Measurements from ENCODE around the gene MACROD2. TPM values are rescaled to one million over a fixed set of nuclear protein-coding genes. Genes with fewer than 3 reads are reported as not detected.

MACROD2 gene
- total RNA-seq, 1 experiment from 2014 or later: 1.4 TPM

GRCh38 chr20:15692570-15692969 is 1697.3 kb downstream of the MACROD2 start:
- Histone ChIP-seq H3K36me3 (ENCODE audit: insufficient read depth, low read length, poor library complexity, severe bottlenecking) (no peaks in the 10 kb centered on the region), H3K9me3 (ENCODE audit: low read depth, low read length, poor library complexity, severe bottlenecking) (peaks cover 8% of the 10 kb centered on the region), H3K4me1 (ENCODE audit: insufficient read depth, low read length, poor library complexity, severe bottlenecking) (no peaks in the 10 kb centered on the region), H3K4me3 (ENCODE audit: low read depth, low read length, poor library complexity, severe bottlenecking) (no peak overlapping the region), H3K27ac (ENCODE audit: low read depth, low read length, poor library complexity, severe bottlenecking) (no peak overlapping the region), H3K27me3 (replicated peaks; ENCODE audit: insufficient read depth, low read depth, low read length, poor library complexity) (no peaks in the 10 kb centered on the region)
- ChIA-PET POLR2A (ENCODE audit: low non-redundant PET) (no interaction called here), CTCF (no interaction called here)
- no peak for TF ChIP-seq EZH2 (IDR thresholded peaks at IDR 0.05; ENCODE audit: borderline replicate concordance, low read depth, low read length, poor library complexity, severe bottlenecking)
- no peak for TF ChIP-seq CTCF (conservative IDR thresholded peaks at IDR 0.05; ENCODE audit: low read depth, low read length)
- intact Hi-C loops (cut with micrococcal nuclease; ENCODE audit: unreplicated experiment): loop anchor here (5.0 kb wide), 1 partner anchor 60 kb away; no protein-coding TSS in a partner anchor
- DNase-seq (ENCODE audit: low spot score): no peak
- no TSS peak for BruUV-seq (replicated peaks)

- no peaks in the 10 kb centered on the region for H3K27me3 ChIP-seq (replicated peaks; ENCODE audit: insufficient read depth, low read depth, low read length, poor library complexity)
- peaks cover 7% of the 10 kb centered on the region for H3K9me3 ChIP-seq (ENCODE audit: low read depth, low read length, poor library complexity, severe bottlenecking)
- no peak overlapping the region for H3K27ac ChIP-seq (ENCODE audit: low read depth, low read length, poor library complexity, severe bottlenecking)
- no peak overlapping the region for H3K4me3 ChIP-seq (ENCODE audit: low read depth, low read length, poor library complexity, severe bottlenecking)
- TF ChIP-seq CTCF (conservative IDR thresholded peaks at IDR 0.05; ENCODE audit: low read depth, low read length): no peak
- no peak for TF ChIP-seq EZH2 (IDR thresholded peaks at IDR 0.05; ENCODE audit: borderline replicate concordance, low read depth, low read length, poor library complexity, severe bottlenecking)
- no peaks in the 10 kb centered on the region for H3K36me3 ChIP-seq (ENCODE audit: insufficient read depth, low read length, poor library complexity, severe bottlenecking)
- CTCF ChIA-PET: no interaction called here
- no TSS peak for BruUV-seq (replicated peaks)
- no peak for DNase-seq (ENCODE audit: low spot score)
- POLR2A ChIA-PET (ENCODE audit: low non-redundant PET): no interaction called here
- intact Hi-C loops (cut with micrococcal nuclease; ENCODE audit: unreplicated experiment): no loop called here
- H3K4me1 ChIP-seq (ENCODE audit: insufficient read depth, low read length, poor library complexity, severe bottlenecking): no peaks in the 10 kb centered on the region
These were observed 1704.3 kb downstream of the MACROD2 start for GRCh38 chr20:15699431-15700146.

- intact Hi-C loops (cut with micrococcal nuclease; ENCODE audit: unreplicated experiment): no loop called here
- H3K27me3 ChIP-seq (replicated peaks; ENCODE audit: insufficient read depth, low read depth, low read length, poor library complexity): no peaks in the 10 kb centered on the region
- H3K4me1 ChIP-seq (ENCODE audit: insufficient read depth, low read length, poor library complexity, severe bottlenecking): no peaks in the 10 kb centered on the region
- H3K27ac ChIP-seq (ENCODE audit: low read depth, low read length, poor library complexity, severe bottlenecking): no peak overlapping the region
- no peak overlapping the region for H3K4me3 ChIP-seq (ENCODE audit: low read depth, low read length, poor library complexity, severe bottlenecking)
- BruUV-seq (replicated peaks): no TSS peak
- ChIA-PET POLR2A (ENCODE audit: low non-redundant PET) (no interaction called here), CTCF (no interaction called here)
- DNase-seq (ENCODE audit: low spot score): no peak
- TF ChIP-seq EZH2 (IDR thresholded peaks at IDR 0.05; ENCODE audit: borderline replicate concordance, low read depth, low read length, poor library complexity, severe bottlenecking) (no peak), CTCF (conservative IDR thresholded peaks at IDR 0.05; ENCODE audit: low read depth, low read length) (no peak)
- H3K9me3 ChIP-seq (ENCODE audit: low read depth, low read length, poor library complexity, severe bottlenecking): peaks cover 7% of the 10 kb centered on the region
- no peaks in the 10 kb centered on the region for H3K36me3 ChIP-seq (ENCODE audit: insufficient read depth, low read length, poor library complexity, severe bottlenecking)
These were observed 1704.9 kb downstream of the MACROD2 start for GRCh38 chr20:15700147-15700765.
